PC-9 (cell line): ENCODE results near the gene MYO18A. TPM values are rescaled to one million over a fixed set of nuclear protein-coding genes. Genes with fewer than 3 reads are reported as not detected.

Experiments
- BruUV-seq: library from RNA; stranded (reverse); fragments of 400-500 nt; replicated peaks from 2 replicates; lab custom pipeline; 2021; lab: Mats Ljungman, UMichigan
- CTCF ChIA-PET: fragments of 300-600 bp; sonication (Branson Sonifier 250); formaldehyde crosslinking; loops from one replicate; lab custom pipeline; 2022; ENCODE audit warnings: antibody characterized with exemption; lab: Charles Lee
- POLR2A ChIA-PET: fragments of 300-600 bp; sonication (Branson Sonifier 250); formaldehyde crosslinking; loops from one replicate; lab custom pipeline; 2022; ENCODE audit warnings: antibody characterized with exemption; ENCODE audit not compliant: unreplicated experiment; lab: Charles Lee
- DNase-seq, 2 experiments: peaks; one replicate each; pipeline versions ENCODE4 v3.0.0 to v3.0.0-alpha.2; 2015 to 2022; ENCODE audit warnings: mixed read lengths in 1 of 2
- H2AFZ ChIP-seq: fragments of 200-600 bp; sonication (generic); 2 replicates; pipeline ENCODE4 v1.8.1; 2017; ENCODE audit warnings: antibody characterized with exemption
- H3F3A ChIP-seq: fragments of 200-600 bp; sonication (generic); 2 replicates; pipeline ENCODE4 v1.8.1; 2017; ENCODE audit warnings: antibody characterized with exemption, mild to moderate bottlenecking, low read depth; ENCODE audit not compliant: insufficient read depth
- H3K27ac ChIP-seq: fragments of 200-600 bp; sonication (generic); 2 replicates; pipeline ENCODE4 v1.6.1; 2016; ENCODE audit warnings: mixed run types
- H3K27me3 ChIP-seq: fragments of 200-600 bp; sonication (generic); 2 replicates; pipeline ENCODE4 v1.6.1; 2016; ENCODE audit warnings: low read depth, mixed run types; ENCODE audit not compliant: insufficient read depth
- H3K36me3 ChIP-seq: fragments of 200-600 bp; sonication (generic); 2 replicates; pipeline ENCODE4 v1.6.1; 2016; ENCODE audit warnings: low read depth, mixed run types
- H3K4me1 ChIP-seq: fragments of 200-600 bp; sonication (generic); replicated peaks from 2 replicates; pipeline ENCODE4 v1.6.1; 2016; ENCODE audit warnings: mixed run types; ENCODE audit not compliant: insufficient read depth
- H3K4me2 ChIP-seq: fragments of 200-600 bp; sonication (generic); 2 replicates; pipeline ENCODE4 v1.6.1; 2017; ENCODE audit warnings: mixed run types
- H3K4me3 ChIP-seq: fragments of 200-600 bp; sonication (generic); 2 replicates; pipeline ENCODE4 v1.6.1; 2016; ENCODE audit warnings: mixed run types
- H3K79me2 ChIP-seq: fragments of 200-600 bp; sonication (generic); 2 replicates; pipeline ENCODE4 v1.6.1; 2017; ENCODE audit warnings: low read depth, mixed run types
- H3K9me2 ChIP-seq: fragments of 200-600 bp; sonication (generic); 2 replicates; pipeline ENCODE4 v1.8.1; 2017; ENCODE audit warnings: mild to moderate bottlenecking; ENCODE audit not compliant: insufficient read depth
- H3K9me3 ChIP-seq: fragments of 200-600 bp; sonication (generic); 2 replicates; pipeline ENCODE4 v1.8.1; 2016; ENCODE audit warnings: low read depth; ENCODE audit not compliant: insufficient read depth
- H4K20me1 ChIP-seq: fragments of 200-600 bp; sonication (generic); 2 replicates; pipeline ENCODE4 v1.8.1; 2017; ENCODE audit not compliant: insufficient read depth
- CTCF ChIP-seq: fragments of 200-600 bp; sonication (generic); conservative IDR thresholded peaks from 2 replicates; pipeline ENCODE4 v1.6.1; 2017; ENCODE audit warnings: mixed run types, antibody characterized with exemption, mild to moderate bottlenecking, moderate library complexity
- EZH2 ChIP-seq: fragments of 200-600 bp; sonication (generic); IDR thresholded peaks from 2 replicates; pipeline ENCODE4 v1.8.0; 2017; ENCODE audit warnings: antibody characterized with exemption, low read depth
- intact Hi-C: fragments of 100-400 bp; cut with micrococcal nuclease; formaldehyde crosslinking; loops from one replicate; pipeline ENCODE4 v1.10.0; 2022; ENCODE audit not compliant: unreplicated experiment
- total RNA-seq: library from RNA; stranded (reverse); gene quantifications from 2 replicates; pipeline ENCODE4 v1.2.3, GENCODE V29; 2021

The MYO18A gene
- total RNA-seq, 1 experiment from 2014 or later: 150 TPM

GRCh38 chr17:29107933-29108822 is 72.0 kb downstream of the MYO18A start:
- H3K9me3 ChIP-seq: no peaks in the 10 kb centered on the region
- H3K9me2 ChIP-seq: no peaks in the 10 kb centered on the region
- peaks cover 47% of the 10 kb centered on the region for H3K4me1 ChIP-seq
- peaks cover 54% of the 10 kb centered on the region for H3F3A ChIP-seq
- BruUV-seq: no TSS peak
- TF ChIP-seq EZH2: no peak
- 0 out of 2 replicates have a peak, but pooled peaks have one; percentile 37 for TF ChIP-seq CTCF
- H2AFZ ChIP-seq: no peak overlapping the region
- peak; percentile 64 to 93 for DNase-seq
- intact Hi-C loops: loop anchor here (2.0 to 5.0 kb wide), 2 partner anchors 143 to 156 kb away; partner anchors contain the start of gene PHF12
- peak overlapping the region; percentile 75 for H3K4me2 ChIP-seq
- H3K79me2 ChIP-seq: 0 out of 2 replicates have a peak, but pooled peaks cover 10% of the 10 kb centered on the region
- POLR2A ChIA-PET: interaction anchor here (0.6 kb wide), 1 partner anchor 91 kb away, joined by 4 read pairs; no protein-coding TSS in a partner anchor
- CTCF ChIA-PET: interaction anchor here (0.6 to 1.9 kb wide), 2 partner anchors 142 to 143 kb away, joined by 7 to 8 read pairs; no protein-coding TSS in a partner anchor
- H3K36me3 ChIP-seq: peaks cover 30% of the 10 kb centered on the region; the same call in 1 of the 2 replicates
- peak overlapping the region; percentile 6; the same call in 1 of the 2 replicates for H3K4me3 ChIP-seq
- H4K20me1 ChIP-seq: no peaks in the 10 kb centered on the region
- H3K27ac ChIP-seq: peak overlapping the region; percentile 85
- no peaks in the 10 kb centered on the region for H3K27me3 ChIP-seq

- Histone ChIP-seq H3K4me3 (no peak overlapping the region), H3K4me1 (peaks cover 54% of the 10 kb centered on the region), H3K4me2 (peak overlapping the region; percentile 75), H4K20me1 (no peaks in the 10 kb centered on the region), H3K79me2 (0 out of 2 replicates have a peak, but pooled peaks cover 10% of the 10 kb centered on the region), H3K9me2 (no peaks in the 10 kb centered on the region), H3F3A (peaks cover 63% of the 10 kb centered on the region), H3K9me3 (no peaks in the 10 kb centered on the region), H2AFZ (no peak overlapping the region), H3K36me3 (peaks cover 30% of the 10 kb centered on the region; the same call in 1 of the 2 replicates), H3K27ac (peak overlapping the region; percentile 85), H3K27me3 (no peaks in the 10 kb centered on the region)
- no TSS peak for BruUV-seq
- peak in 1 of 2 experiments; percentile 8 for DNase-seq
- TF ChIP-seq CTCF: no peak
- no peak for TF ChIP-seq EZH2
- POLR2A ChIA-PET: no interaction called here
- intact Hi-C loops: loop anchor here (5.0 kb wide), 1 partner anchor 155 kb away; the partner anchor contains the start of gene PHF12
- CTCF ChIA-PET: no interaction called here
Measured at GRCh38 chr17:29107084-29107483, 73.1 kb downstream of the MYO18A start.

- Histone ChIP-seq H2AFZ (no peak overlapping the region), H3K4me1 (peaks cover 58% of the 10 kb centered on the region), H3F3A (peaks cover 41% of the 10 kb centered on the region), H3K27ac (peak overlapping the region; percentile 81), H3K36me3 (peaks cover 25% of the 10 kb centered on the region; the same call in 1 of the 2 replicates), H3K79me2 (0 out of 2 replicates have a peak, but pooled peaks cover 10% of the 10 kb centered on the region), H3K27me3 (no peaks in the 10 kb centered on the region), H3K4me3 (no peak overlapping the region), H3K9me2 (no peaks in the 10 kb centered on the region), H3K9me3 (no peaks in the 10 kb centered on the region), H3K4me2 (peak overlapping the region; percentile 45), H4K20me1 (no peaks in the 10 kb centered on the region)
- TF ChIP-seq CTCF: no peak
- TF ChIP-seq EZH2: no peak
- no peak for DNase-seq
- ChIA-PET POLR2A (interaction anchor here (0.6 kb wide), 1 partner anchor 10 kb away, joined by 4 read pairs; no protein-coding TSS in a partner anchor), CTCF (no interaction called here)
- intact Hi-C loops: no loop called here
- BruUV-seq: no TSS peak
Measured at GRCh38 chr17:29103341-29103740, 76.9 kb downstream of the MYO18A start.
